ENCODE measurements around the gene SPINT2. TPM values are rescaled to one million over a fixed set of nuclear protein-coding genes. Genes with fewer than 3 reads are reported as not detected.

SPINT2 gene
- total RNA-seq, 1 experiment from 2014 or later = 1,006 TPM

- Histone ChIP-seq H3K36me3 (ENCODE audit: control insufficient read depth, insufficient read depth, low read length) (no peaks in the 10 kb centered on the region), H3K27me3 (ENCODE audit: control insufficient read depth, insufficient read depth, low read length) (no peaks in the 10 kb centered on the region), H3K4me3 (ENCODE audit: low read depth in 2 of 2, low read length in 2 of 2) (no peak overlapping the region), H3K4me1 (ENCODE audit: control insufficient read depth, insufficient read depth, low read length) (peaks cover 2% of the 10 kb centered on the region), H3K9me3 (ENCODE audit: control insufficient read depth, insufficient read depth, low read depth, low read length) (no peaks in the 10 kb centered on the region), H3K27ac (ENCODE audit: low read length) (no peak overlapping the region)
- in situ Hi-C loops (cut with HindIII; ENCODE audit: low pct_unique_long_range_greater_than_20kb, low sequenced_read_pairs) (no loop called here), intact Hi-C loops (cut with micrococcal nuclease; ENCODE audit: unreplicated experiment) (no loop called here)
- no peak for DNase-seq (ENCODE audit: low read depth, low spot score)
- no peak for TF ChIP-seq POLR2AphosphoS5 (IDR thresholded peaks at IDR 0.05; ENCODE audit: low read depth, low read length)
- BruUV-seq (replicated peaks) = no TSS peak
- POLR2A ChIA-PET = interaction anchor here (0.6 kb wide), 2 partner anchors 71 to 1016 kb away, joined by 3 read pairs; no protein-coding TSS in a partner anchor
- no peak for ATAC-seq
- CTCF ChIA-PET = interaction anchor here (0.6 to 0.7 kb wide), 2 partner anchors 31 to 174 kb away, joined by 3 to 4 read pairs; no protein-coding TSS in a partner anchor
Observed at GRCh38 chr19:38239816-38240215, 24.6 kb upstream of the SPINT2 start.

GRCh38 chr19:38243279-38243673 is 21.1 kb upstream of the SPINT2 start:
- no peaks in the 10 kb centered on the region for H3K36me3 ChIP-seq (ENCODE audit: control insufficient read depth, insufficient read depth, low read length)
- POLR2A ChIA-PET = interaction anchor here (0.6 kb wide), 1 partner anchor 110 kb away, joined by 4 read pairs; no protein-coding TSS in a partner anchor
- DNase-seq (ENCODE audit: low read depth, low spot score) (no peak), ATAC-seq (no peak)
- BruUV-seq (replicated peaks) = no TSS peak
- H3K27ac ChIP-seq (ENCODE audit: low read length) = peak overlapping the region; percentile 57
- H3K4me3 ChIP-seq (ENCODE audit: low read depth in 2 of 2, low read length in 2 of 2) = peak overlapping the region in 1 of 2 experiments; percentile 56; a peak in 3 of 4 replicates
- no peak for TF ChIP-seq REST (IDR thresholded peaks at IDR 0.05; ENCODE audit: insufficient read depth in 1 of 2, low read depth in 2 of 2, low read length in 1 of 2)
- TF ChIP-seq SIN3A (IDR thresholded peaks at IDR 0.05; ENCODE audit: borderline replicate concordance, insufficient read depth, low read depth, low read length) = no peak
- TF ChIP-seq CTCF (IDR thresholded peaks at IDR 0.05) = no peak
- no peak for TF ChIP-seq POLR2AphosphoS5 (IDR thresholded peaks at IDR 0.05; ENCODE audit: low read depth, low read length)
- no peak for TF ChIP-seq TCF7L2 (IDR thresholded peaks at IDR 0.05; ENCODE audit: low read depth, low read length)
- no peaks in the 10 kb centered on the region for H3K9me3 ChIP-seq (ENCODE audit: control insufficient read depth, insufficient read depth, low read depth, low read length)
- peaks cover 21% of the 10 kb centered on the region for H3K4me1 ChIP-seq (ENCODE audit: control insufficient read depth, insufficient read depth, low read length)
- H3K27me3 ChIP-seq (ENCODE audit: control insufficient read depth, insufficient read depth, low read length) = no peaks in the 10 kb centered on the region
- intact Hi-C loops (cut with micrococcal nuclease; ENCODE audit: unreplicated experiment) (no loop called here), in situ Hi-C loops (cut with HindIII; ENCODE audit: low pct_unique_long_range_greater_than_20kb, low sequenced_read_pairs) (no loop called here)
- CTCF ChIA-PET = interaction anchor here (0.5 to 1.0 kb wide), 6 partner anchors 9 to 177 kb away, joined by 4 to 12 read pairs (median 5); no protein-coding TSS in a partner anchor

GRCh38 chr19:38245826-38246498 is 18.4 kb upstream of the SPINT2 start:
- CTCF ChIA-PET = interaction anchor here (0.6 to 1.1 kb wide), 2 partner anchors 10 to 138 kb away, joined by 6 to 8 read pairs; partner anchors contain the start of gene PPP1R14A
- POLR2A ChIA-PET = interaction anchor here (0.6 kb wide), 2 partner anchors 16 to 58 kb away, joined by 3 to 4 read pairs; partner anchors contain the start of gene C19orf33
- no TSS peak for BruUV-seq (replicated peaks)

More at GRCh38 chr19:38245826-38246498, 18.4 kb upstream of the SPINT2 start:
- peaks cover 30% of the 10 kb centered on the region for H3K4me1 ChIP-seq (ENCODE audit: control insufficient read depth, insufficient read depth, low read length)
- no peaks in the 10 kb centered on the region for H3K27me3 ChIP-seq (ENCODE audit: control insufficient read depth, insufficient read depth, low read length)
- 0 out of 2 replicates have a peak, but pooled peaks cover 2% of the 10 kb centered on the region for H3K36me3 ChIP-seq (ENCODE audit: control insufficient read depth, insufficient read depth, low read length)
- in situ Hi-C loops (cut with HindIII; ENCODE audit: low pct_unique_long_range_greater_than_20kb, low sequenced_read_pairs) = no loop called here
- TF ChIP-seq CTCF (IDR thresholded peaks at IDR 0.05) (no peak), REST (IDR thresholded peaks at IDR 0.05; ENCODE audit: insufficient read depth in 1 of 2, low read depth in 2 of 2, low read length in 1 of 2) (no peak), TCF7L2 (IDR thresholded peaks at IDR 0.05; ENCODE audit: low read depth, low read length) (no peak), POLR2AphosphoS5 (IDR thresholded peaks at IDR 0.05; ENCODE audit: low read depth, low read length) (peak; percentile 50)
- peak overlapping the region; percentile 26 for H3K27ac ChIP-seq (ENCODE audit: low read length)
- ATAC-seq (no peak), DNase-seq (ENCODE audit: low read depth, low spot score) (no peak)
- no peaks in the 10 kb centered on the region for H3K9me3 ChIP-seq (ENCODE audit: control insufficient read depth, insufficient read depth, low read depth, low read length)
- intact Hi-C loops (cut with micrococcal nuclease; ENCODE audit: unreplicated experiment) = loop anchor here (2.0 kb wide), 1 partner anchor 89 kb away; the partner anchor contains the start of gene CATSPERG
- H3K4me3 ChIP-seq (ENCODE audit: low read depth in 2 of 2, low read length in 2 of 2) = no peak overlapping the region

All from Panc1 (cell line).